ENCODE data around the gene CTAGE15.
"Not testable (repeated sequence)": the region's sequence is repeated elsewhere in the genome, so short reads cannot be mapped to it uniquely, and the experiment has no call there.

- not testable (repeated sequence) for TF ChIP-seq CTCF (IDR thresholded peaks at IDR 0.05; ENCODE audit: poor library complexity); EZH2 (IDR thresholded peaks at IDR 0.05; ENCODE audit: borderline replicate concordance)
Observed at GRCh38 chr7:143621175-143621574, 49.6 kb downstream of the CTAGE15 start.

Data from hepatocyte (in vitro differentiated cells).